Peyer's patch (tissue), 4 donors: ENCODE data around the gene POLE4. TPM values are rescaled to one million over a fixed set of nuclear protein-coding genes. Genes with fewer than 3 reads are reported as not detected.

ENCODE experiments used
- DNase-seq, 3 donors: peaks; one replicate each; pipeline ENCODE4 v3.0.0-alpha.2; 2017 to 2019
- H3K27ac ChIP-seq, 4 donors: fragments of 200-600 bp; sonication (generic); one replicate each; pipeline ENCODE4 v1.5.1; 2016 to 2019
- H3K27me3 ChIP-seq, 2 donors: fragments of 200-600 bp; sonication (generic); one replicate each; pipeline ENCODE4 v1.5.1; 2019
- H3K36me3 ChIP-seq, 3 donors: fragments of 200-600 bp; sonication (generic); one replicate each; pipeline ENCODE4 v1.5.1; 2016 to 2019
- H3K4me1 ChIP-seq, 4 donors: fragments of 200-600 bp; sonication (generic); one replicate each; pipeline ENCODE4 v1.5.1; 2016 to 2019
- H3K4me3 ChIP-seq, 4 donors: fragments of 200-600 bp; sonication (generic); 1 replicate in 3 of 4; 2 replicates in 1 of 4; pipeline ENCODE4 v1.5.1; 2016 to 2019; ENCODE audit warnings: mild to moderate bottlenecking in 1 of 4
- H3K9me3 ChIP-seq, 4 donors: fragments of 200-600 bp; sonication (generic); one replicate each; pipeline ENCODE4 v1.5.1; 2016 to 2019; ENCODE audit warnings: mild to moderate bottlenecking in 1 of 4
- POLR2A ChIP-seq, 2 donors: fragments of 450-650 bp; IDR thresholded peaks; one replicate each; pipeline ENCODE4 v1.5.1; 2017; ENCODE audit warnings: antibody characterized with exemption in 2 of 2, mild to moderate bottlenecking in 2 of 2, moderate library complexity in 2 of 2
- total RNA-seq, 4 donors: library from RNA; depleted of rRNA; stranded (reverse); fragments of >200 nt; gene quantifications; one replicate each; pipeline ENCODE4 v1.1.0, GENCODE V29; 2016
- TF ChIP-seq, protein P1 (sequence below), 6 experiments: fragments of 450-650 bp in 4 of 6; fragments of 200-600 bp in 2 of 6; sonication (generic) in 1 of 6; IDR thresholded peaks; one replicate each; pipeline ENCODE4 v1.5.1; 2017 to 2019; ENCODE audit warnings: antibody characterized with exemption in 6 of 6, mild to moderate bottlenecking in 3 of 6, moderate library complexity in 1 of 6

POLE4 gene
- total RNA-seq, 4 donors from 2014 or later, result 20.1 to 46.2 (median 23.6) TPM

DNA sequence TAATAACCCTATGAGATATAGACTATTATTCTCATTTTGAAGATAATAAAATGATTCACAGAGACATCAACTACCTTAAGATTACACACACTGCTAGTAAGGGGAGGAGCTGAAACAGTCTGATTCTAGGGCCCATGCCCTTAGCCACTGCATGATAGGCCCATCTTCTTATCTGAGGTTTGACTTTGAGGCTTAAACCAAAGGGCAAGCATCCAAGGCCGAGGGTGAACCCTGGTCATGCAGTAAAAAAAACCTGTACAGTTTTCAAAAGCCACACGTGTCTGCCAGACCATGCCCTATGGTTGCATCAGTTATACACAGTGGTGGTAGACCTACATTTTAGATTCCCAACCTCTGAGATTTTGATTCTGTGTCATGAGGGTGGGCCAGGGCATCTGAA lies 44.8 kb downstream of the POLE4 start:
- Histone ChIP-seq H3K27me3 (no peaks in the 10 kb centered on the region), H3K27ac (no peak overlapping the region)
- no peak for DNase-seq

DNA sequence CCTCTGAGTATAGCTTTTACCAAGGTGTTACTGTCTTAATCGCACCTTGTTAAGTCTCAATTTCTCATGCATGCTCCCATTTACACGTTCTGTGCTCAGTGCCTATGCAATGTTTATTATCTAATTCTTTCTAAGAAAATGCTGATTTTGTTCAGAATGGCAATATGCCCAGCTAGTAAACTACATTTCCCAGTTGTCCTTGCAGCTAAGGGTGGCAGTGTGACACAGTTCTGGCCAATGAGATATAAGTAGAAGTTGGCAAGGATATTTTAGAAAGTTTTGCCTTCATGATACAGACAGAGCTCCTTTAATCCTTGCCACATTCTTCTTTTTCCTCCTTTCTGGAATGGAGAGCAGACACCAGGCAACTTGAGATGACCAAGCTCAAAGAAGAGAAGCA lies 45.3 kb downstream of the POLE4 start:
- Histone ChIP-seq H3K36me3 (no peaks in the 10 kb centered on the region), H3K9me3 (no peaks in the 10 kb centered on the region), H3K4me1 (no peaks in the 10 kb centered on the region), H3K27ac (no peak overlapping the region), H3K4me3 (no peak overlapping the region), H3K27me3 (no peaks in the 10 kb centered on the region)
- TF ChIP-seq POLR2A (IDR thresholded peaks at IDR 0.05), result no peak
- TF ChIP-seq, protein P1, sequence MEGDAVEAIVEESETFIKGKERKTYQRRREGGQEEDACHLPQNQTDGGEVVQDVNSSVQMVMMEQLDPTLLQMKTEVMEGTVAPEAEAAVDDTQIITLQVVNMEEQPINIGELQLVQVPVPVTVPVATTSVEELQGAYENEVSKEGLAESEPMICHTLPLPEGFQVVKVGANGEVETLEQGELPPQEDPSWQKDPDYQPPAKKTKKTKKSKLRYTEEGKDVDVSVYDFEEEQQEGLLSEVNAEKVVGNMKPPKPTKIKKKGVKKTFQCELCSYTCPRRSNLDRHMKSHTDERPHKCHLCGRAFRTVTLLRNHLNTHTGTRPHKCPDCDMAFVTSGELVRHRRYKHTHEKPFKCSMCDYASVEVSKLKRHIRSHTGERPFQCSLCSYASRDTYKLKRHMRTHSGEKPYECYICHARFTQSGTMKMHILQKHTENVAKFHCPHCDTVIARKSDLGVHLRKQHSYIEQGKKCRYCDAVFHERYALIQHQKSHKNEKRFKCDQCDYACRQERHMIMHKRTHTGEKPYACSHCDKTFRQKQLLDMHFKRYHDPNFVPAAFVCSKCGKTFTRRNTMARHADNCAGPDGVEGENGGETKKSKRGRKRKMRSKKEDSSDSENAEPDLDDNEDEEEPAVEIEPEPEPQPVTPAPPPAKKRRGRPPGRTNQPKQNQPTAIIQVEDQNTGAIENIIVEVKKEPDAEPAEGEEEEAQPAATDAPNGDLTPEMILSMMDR (IDR thresholded peaks at IDR 0.05), result no peak
- DNase-seq, result no peak

More for the DNA sequence above, 44.8 kb downstream of the POLE4 start:
- Histone ChIP-seq H3K36me3 (no peaks in the 10 kb centered on the region), H3K4me3 (no peak overlapping the region), H3K9me3 (no peaks in the 10 kb centered on the region), H3K4me1 (no peaks in the 10 kb centered on the region)
- no peak for TF ChIP-seq POLR2A (IDR thresholded peaks at IDR 0.05)
- TF ChIP-seq, protein P1 (IDR thresholded peaks at IDR 0.05), result no peak

DNA sequence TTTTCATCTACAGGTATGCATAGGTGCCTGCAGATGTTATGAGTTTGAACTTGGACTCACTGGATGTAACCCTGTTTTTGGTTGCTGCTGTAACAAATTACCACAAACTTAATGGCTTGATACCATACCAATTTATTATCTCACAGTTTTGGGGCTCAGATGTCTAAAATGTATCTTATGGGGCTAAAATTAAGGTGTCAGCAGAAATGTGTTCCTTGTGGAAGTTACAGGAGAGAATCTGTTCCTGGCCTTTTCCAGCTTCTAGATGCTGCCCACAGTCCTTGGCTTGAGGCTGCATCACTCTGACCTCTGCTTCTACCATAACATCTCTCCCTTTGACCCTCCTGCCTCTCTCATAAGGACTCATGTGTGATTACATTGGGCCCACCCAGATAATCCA lies 47.6 kb downstream of the POLE4 start:
- no peaks in the 10 kb centered on the region for H3K9me3 ChIP-seq
- no peak overlapping the region for H3K27ac ChIP-seq
- TF ChIP-seq, protein P1 (IDR thresholded peaks at IDR 0.05), result no peak
- no peak for TF ChIP-seq POLR2A (IDR thresholded peaks at IDR 0.05)
- no peaks in the 10 kb centered on the region for H3K27me3 ChIP-seq
- no peak overlapping the region for H3K4me3 ChIP-seq
- no peaks in the 10 kb centered on the region for H3K36me3 ChIP-seq
- H3K4me1 ChIP-seq, result no peaks in the 10 kb centered on the region
- no peak for DNase-seq

DNA sequence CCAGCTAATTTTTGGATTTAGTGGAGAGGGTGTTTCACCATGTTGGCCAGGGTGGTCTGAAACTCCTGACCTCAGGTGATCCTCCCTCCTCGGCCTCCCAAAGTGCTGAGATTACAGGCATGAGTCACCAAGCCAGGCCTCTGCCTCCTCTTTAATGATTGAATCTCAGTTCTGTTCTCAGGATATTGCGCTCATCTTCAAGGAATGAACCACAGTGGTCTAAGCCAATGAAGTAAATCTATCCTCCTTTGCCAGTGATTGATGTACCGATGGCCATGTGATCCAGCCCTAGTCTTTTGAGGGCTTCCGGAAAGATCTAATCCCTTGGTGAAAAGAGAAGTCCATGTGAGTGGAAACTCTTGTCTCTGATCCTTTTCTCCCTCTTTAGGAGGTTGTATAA lies 48.6 kb downstream of the POLE4 start:
- Histone ChIP-seq H3K4me3 (no peak overlapping the region), H3K36me3 (no peaks in the 10 kb centered on the region), H3K27me3 (no peaks in the 10 kb centered on the region), H3K4me1 (no peaks in the 10 kb centered on the region), H3K9me3 (no peaks in the 10 kb centered on the region), H3K27ac (no peak overlapping the region)
- DNase-seq, result no peak
- TF ChIP-seq, protein P1 (IDR thresholded peaks at IDR 0.05), result no peak
- TF ChIP-seq POLR2A (IDR thresholded peaks at IDR 0.05), result no peak

DNA sequence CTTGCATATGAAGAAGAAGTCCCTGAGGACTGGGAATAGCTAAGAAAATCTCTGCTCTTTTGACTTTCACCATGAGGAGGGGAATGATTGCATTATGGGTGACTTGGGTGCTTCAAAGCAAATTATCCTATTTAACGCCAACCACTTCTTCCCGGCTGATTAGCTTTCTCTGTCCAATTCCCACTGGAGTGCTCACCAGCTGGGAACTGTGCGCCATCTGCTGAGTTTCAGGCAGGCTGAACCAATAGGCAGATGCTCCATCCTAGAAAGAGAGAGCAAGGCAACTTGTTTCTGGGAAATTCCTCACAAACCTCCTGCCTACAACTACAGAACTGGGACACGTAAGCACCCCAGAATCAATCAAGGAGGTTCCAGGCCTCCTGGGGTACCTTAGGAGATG lies 49.4 kb downstream of the POLE4 start:
- H3K27me3 ChIP-seq, result no peaks in the 10 kb centered on the region
- no peak overlapping the region for H3K27ac ChIP-seq
- no peaks in the 10 kb centered on the region for H3K36me3 ChIP-seq
- no peak for DNase-seq
- H3K4me3 ChIP-seq, result no peak overlapping the region
- no peaks in the 10 kb centered on the region for H3K9me3 ChIP-seq
- H3K4me1 ChIP-seq, result no peaks in the 10 kb centered on the region
- TF ChIP-seq POLR2A (IDR thresholded peaks at IDR 0.05), result no peak
- TF ChIP-seq, protein P1 (IDR thresholded peaks at IDR 0.05), result no peak

DNA sequence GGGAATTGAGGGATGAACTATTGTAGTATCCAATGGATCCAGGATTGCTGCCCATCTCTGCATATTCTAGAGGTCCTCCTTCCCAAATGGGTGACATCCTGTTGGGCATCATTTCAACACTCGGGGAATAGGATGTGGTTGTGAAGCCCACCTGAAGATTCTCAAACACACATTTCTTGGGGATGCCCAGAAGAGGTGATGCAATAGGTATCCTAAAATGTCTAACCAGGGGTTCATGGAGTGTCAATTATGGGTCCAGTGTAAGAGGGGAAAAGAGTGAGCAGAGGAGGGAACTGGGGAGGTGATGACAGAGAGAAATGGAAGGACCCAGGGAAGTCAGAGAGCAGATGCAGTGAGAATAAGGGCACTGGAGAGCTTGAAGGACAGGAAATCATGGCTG lies 52.1 kb downstream of the POLE4 start:
- TF ChIP-seq, protein P1 (IDR thresholded peaks at IDR 0.05), result no peak
- TF ChIP-seq POLR2A (IDR thresholded peaks at IDR 0.05), result no peak
- Histone ChIP-seq H3K27ac (no peak overlapping the region), H3K4me3 (no peak overlapping the region), H3K36me3 (no peaks in the 10 kb centered on the region), H3K4me1 (no peaks in the 10 kb centered on the region), H3K27me3 (no peaks in the 10 kb centered on the region), H3K9me3 (no peaks in the 10 kb centered on the region)
- DNase-seq, result no peak
